SH-SY5Y (cell line): ENCODE data around the gene TCTN1.

Experiments used
- GATA2 ChIP-seq: IDR thresholded peaks from 2 replicates; pipeline ENCODE4 v1.6.1; 2011; ENCODE audit warnings: mild to moderate bottlenecking, low read depth, low read length
- GATA3 ChIP-seq: IDR thresholded peaks from 2 replicates; pipeline ENCODE4 v1.6.1; 2011; ENCODE audit warnings: low read depth, mild to moderate bottlenecking, low read length, moderate library complexity

- TF ChIP-seq GATA2 (no peak), GATA3 (no peak)
Observed at GRCh38 chr12:110606253-110606611, 7.7 kb upstream of the TCTN1 start.
